GM11168 (cell line): ENCODE results near the gene SAC3D1.

Experiments
- in situ Hi-C: fragments of 300-500 bp; cut with MboI; formaldehyde crosslinking; loops from one replicate; pipeline ENCODE4 v1.12.0; 2022; ENCODE audit warnings: low sequenced_read_pairs; ENCODE audit not compliant: unreplicated experiment

SAC3D1 gene

GRCh38 chr11:65084598-65085375 is 43.8 kb downstream of the SAC3D1 start:
- in situ Hi-C loops = no loop called here

- in situ Hi-C loops = no loop called here
These were observed 44.4 kb downstream of the SAC3D1 start for GRCh38 chr11:65085446-65085845.

GRCh38 chr11:65086809-65087208 is 45.8 kb downstream of the SAC3D1 start:
- in situ Hi-C loops = no loop called here

- in situ Hi-C loops = no loop called here
These were observed 46.2 kb downstream of the SAC3D1 start for GRCh38 chr11:65087216-65087615.

- in situ Hi-C loops = no loop called here
These were observed 46.8 kb downstream of the SAC3D1 start for GRCh38 chr11:65087827-65088226.

GRCh38 chr11:65089621-65090020 is 48.6 kb downstream of the SAC3D1 start:
- in situ Hi-C loops = no loop called here

- in situ Hi-C loops = no loop called here
These were observed 49.6 kb downstream of the SAC3D1 start for GRCh38 chr11:65090628-65091027.
